Neutrophil (primary cell): Measurements from ENCODE around the gene DUS1L.
A peak's percentile ranks its signal among the peaks of the same experiment; 100 is the strongest.

Experiments
- H3K27ac ChIP-seq: fragments of 200-600 bp; sonication (generic); 2 replicates; pipeline ENCODE4 v1.5.1; 2016; ENCODE audit warnings: mild to moderate bottlenecking, moderate library complexity
- H3K27me3 ChIP-seq: fragments of 200-600 bp; sonication (generic); 2 replicates; pipeline ENCODE4 v1.6.0; 2016; ENCODE audit warnings: mild to moderate bottlenecking
- H3K36me3 ChIP-seq: fragments of 200-600 bp; sonication (generic); 2 replicates; pipeline ENCODE4 v1.5.1; 2017
- H3K4me1 ChIP-seq, 2 experiments: fragments of 200-600 bp in 1 of 2; sonication (generic) in 1 of 2; 1 replicate in 1 of 2; 2 replicates in 1 of 2; pipeline versions ENCODE4 v1.5.1 to v1.6.1; 2013 to 2016; ENCODE audit warnings: low read depth in 1 of 2, low read length in 1 of 2, mild to moderate bottlenecking in 1 of 2, moderate library complexity in 1 of 2; ENCODE audit not compliant: control insufficient read depth in 1 of 2, insufficient read depth in 1 of 2
- H3K4me3 ChIP-seq, 2 experiments: fragments of 200-600 bp in 1 of 2; sonication (generic) in 1 of 2; 1 replicate in 1 of 2; 2 replicates in 1 of 2; pipeline ENCODE4 v1.5.1; 2013 to 2016; ENCODE audit warnings: low read depth in 1 of 2, low read length in 1 of 2, mild to moderate bottlenecking in 1 of 2, moderate library complexity in 1 of 2
- H3K9me3 ChIP-seq: fragments of 200-600 bp; sonication (generic); 2 replicates; pipeline ENCODE4 v1.5.1; 2016
- TF ChIP-seq, protein P1 (sequence below): fragments of 200-600 bp; sonication (generic); IDR thresholded peaks from 2 replicates; pipeline ENCODE4 v1.5.1; 2016; ENCODE audit warnings: antibody characterized with exemption

The DUS1L gene

GRCh38 chr17:82033359-82034085 is 32.1 kb downstream of the DUS1L start:
- no peaks in the 10 kb centered on the region for H3K9me3 ChIP-seq
- H3K36me3 ChIP-seq: no peaks in the 10 kb centered on the region
- no peak overlapping the region for H3K4me3 ChIP-seq
- H3K27me3 ChIP-seq: peaks cover 24% of the 10 kb centered on the region
- TF ChIP-seq, protein P1, sequence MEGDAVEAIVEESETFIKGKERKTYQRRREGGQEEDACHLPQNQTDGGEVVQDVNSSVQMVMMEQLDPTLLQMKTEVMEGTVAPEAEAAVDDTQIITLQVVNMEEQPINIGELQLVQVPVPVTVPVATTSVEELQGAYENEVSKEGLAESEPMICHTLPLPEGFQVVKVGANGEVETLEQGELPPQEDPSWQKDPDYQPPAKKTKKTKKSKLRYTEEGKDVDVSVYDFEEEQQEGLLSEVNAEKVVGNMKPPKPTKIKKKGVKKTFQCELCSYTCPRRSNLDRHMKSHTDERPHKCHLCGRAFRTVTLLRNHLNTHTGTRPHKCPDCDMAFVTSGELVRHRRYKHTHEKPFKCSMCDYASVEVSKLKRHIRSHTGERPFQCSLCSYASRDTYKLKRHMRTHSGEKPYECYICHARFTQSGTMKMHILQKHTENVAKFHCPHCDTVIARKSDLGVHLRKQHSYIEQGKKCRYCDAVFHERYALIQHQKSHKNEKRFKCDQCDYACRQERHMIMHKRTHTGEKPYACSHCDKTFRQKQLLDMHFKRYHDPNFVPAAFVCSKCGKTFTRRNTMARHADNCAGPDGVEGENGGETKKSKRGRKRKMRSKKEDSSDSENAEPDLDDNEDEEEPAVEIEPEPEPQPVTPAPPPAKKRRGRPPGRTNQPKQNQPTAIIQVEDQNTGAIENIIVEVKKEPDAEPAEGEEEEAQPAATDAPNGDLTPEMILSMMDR: no peak
- peaks cover 41 to 52% of the 10 kb centered on the region in 2 experiments for H3K4me1 ChIP-seq
- no peak overlapping the region for H3K27ac ChIP-seq

- Histone ChIP-seq H3K4me1 (peaks cover 34 to 42% of the 10 kb centered on the region in 2 experiments), H3K36me3 (no peaks in the 10 kb centered on the region), H3K27me3 (peaks cover 24% of the 10 kb centered on the region), H3K9me3 (no peaks in the 10 kb centered on the region), H3K4me3 (peak overlapping the region in 1 of 2 experiments; percentile 45), H3K27ac (no peak overlapping the region)
- TF ChIP-seq, protein P1: no peak
These were observed 33.5 kb downstream of the DUS1L start for GRCh38 chr17:82031885-82032627.

GRCh38 chr17:82031303-82031884 is 34.2 kb downstream of the DUS1L start, which contains the start of gene RAC3:
Gene RAC3 (plus strand): TSS chr17:82031678. CDS start chr17:82031762, 84 bp downstream.
- no peaks in the 10 kb centered on the region for H3K36me3 ChIP-seq
- H3K9me3 ChIP-seq: no peaks in the 10 kb centered on the region
- H3K4me3 ChIP-seq: peak within 1 kb of the TSS; percentile 58 to 64
- H3K27me3 ChIP-seq: peaks cover 24% of the 10 kb centered on the region
- H3K4me1 ChIP-seq: peaks cover 27 to 35% of the 10 kb centered on the region in 2 experiments
- H3K27ac ChIP-seq: peak within 1 kb of the TSS; percentile 41
- TF ChIP-seq, protein P1: no peak

GRCh38 chr17:82030470-82031302 is 34.9 kb downstream of the DUS1L start:
- Histone ChIP-seq H3K4me1 (peaks cover 20 to 28% of the 10 kb centered on the region in 2 experiments), H3K4me3 (peak overlapping the region; percentile 58 to 64), H3K36me3 (no peaks in the 10 kb centered on the region), H3K27ac (peak overlapping the region; percentile 41), H3K27me3 (peaks cover 24% of the 10 kb centered on the region), H3K9me3 (no peaks in the 10 kb centered on the region)
- TF ChIP-seq, protein P1: peak; percentile 97

DNA sequence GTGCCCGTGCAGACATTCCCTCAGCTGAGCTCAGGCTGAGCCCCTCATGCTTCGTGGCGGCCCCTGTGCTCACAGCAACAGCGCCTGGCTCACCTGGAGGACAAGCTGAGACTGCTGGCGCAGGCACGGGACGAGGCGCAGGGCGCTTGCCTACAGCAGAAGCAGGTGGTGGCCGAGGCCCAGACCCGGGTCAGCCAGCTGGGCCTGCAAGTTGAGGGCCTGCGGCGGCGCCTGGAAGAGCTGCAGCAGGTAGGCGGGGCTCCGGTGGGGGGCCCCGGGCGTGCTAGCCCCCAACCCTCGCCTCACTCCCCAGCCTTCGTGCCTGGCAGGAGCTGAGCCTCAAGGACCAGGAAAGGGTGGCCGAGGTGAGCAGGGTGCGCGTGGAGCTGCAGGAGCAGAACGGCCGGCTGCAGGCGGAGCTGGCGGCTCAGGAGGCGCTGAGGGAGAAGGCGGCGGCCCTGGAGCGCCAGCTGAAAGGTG is 35.6 kb downstream of the DUS1L start:
- H3K4me3 ChIP-seq: peak overlapping the region; percentile 58 to 64
- peaks cover 18 to 26% of the 10 kb centered on the region in 2 experiments for H3K4me1 ChIP-seq
- H3K27me3 ChIP-seq: peaks cover 24% of the 10 kb centered on the region
- TF ChIP-seq, protein P1: no peak
- no peak overlapping the region for H3K27ac ChIP-seq
- H3K36me3 ChIP-seq: no peaks in the 10 kb centered on the region
- H3K9me3 ChIP-seq: no peaks in the 10 kb centered on the region
